Mucosa of rectum (tissue), 2 donors: ENCODE data around the gene TGM6.

Experiments used
- H3K27ac ChIP-seq, 2 donors: one replicate each; pipeline ENCODE4 v1.7.0; 2013; ENCODE audit warnings: inconsistent platforms in 2 of 2, low read depth in 2 of 2, low read length in 2 of 2
- H3K27me3 ChIP-seq, 2 donors: one replicate each; pipeline ENCODE4 v1.7.0; 2013; ENCODE audit warnings: low read length in 2 of 2; ENCODE audit not compliant: control insufficient read depth in 2 of 2, insufficient read depth in 2 of 2
- H3K36me3 ChIP-seq, 2 donors: one replicate each; pipeline ENCODE4 v1.7.0; 2013; ENCODE audit warnings: low read length in 2 of 2; ENCODE audit not compliant: control insufficient read depth in 2 of 2, insufficient read depth in 2 of 2
- H3K4me1 ChIP-seq, 2 donors: one replicate each; pipeline ENCODE4 v1.7.0; 2013; ENCODE audit warnings: low read length in 2 of 2, mild to moderate bottlenecking in 1 of 2; ENCODE audit not compliant: control insufficient read depth in 2 of 2, insufficient read depth in 2 of 2
- H3K4me3 ChIP-seq, 2 donors: one replicate each; pipeline ENCODE4 v1.7.0; 2013; ENCODE audit warnings: low read length in 2 of 2
- H3K9ac ChIP-seq, 2 donors: one replicate each; pipeline ENCODE4 v1.7.0; 2013; ENCODE audit warnings: low read length in 2 of 2, low read depth in 1 of 2, mild to moderate bottlenecking in 1 of 2
- H3K9me3 ChIP-seq, 2 donors: one replicate each; pipeline ENCODE4 v1.7.0; 2013; ENCODE audit warnings: low read length in 2 of 2; ENCODE audit not compliant: control insufficient read depth in 2 of 2
- donor health status: healthy.
- donor health status: Normal muscosa, but diverticular disease.

The TGM6 gene

GRCh38 chr20:2363187-2363586 lies 17.5 kb upstream of the TGM6 start:
- peaks cover 0 to 3% of the 10 kb centered on the region in 2 donors for H3K27me3 ChIP-seq
- no peak overlapping the region for H3K9ac ChIP-seq
- no peaks in the 10 kb centered on the region for H3K4me1 ChIP-seq
- H3K27ac ChIP-seq, result no peak overlapping the region
- H3K4me3 ChIP-seq, result no peak overlapping the region
- no peaks in the 10 kb centered on the region for H3K36me3 ChIP-seq
- no peaks in the 10 kb centered on the region for H3K9me3 ChIP-seq

- Histone ChIP-seq H3K9ac (no peak overlapping the region), H3K36me3 (no peaks in the 10 kb centered on the region), H3K27me3 (peaks cover 0 to 3% of the 10 kb centered on the region in 2 donors), H3K4me1 (no peaks in the 10 kb centered on the region), H3K27ac (no peak overlapping the region), H3K4me3 (no peak overlapping the region), H3K9me3 (no peaks in the 10 kb centered on the region)
These were observed 17.1 kb upstream of the TGM6 start for GRCh38 chr20:2363587-2363986.

GRCh38 chr20:2364044-2364443 lies 16.7 kb upstream of the TGM6 start:
- no peaks in the 10 kb centered on the region for H3K4me1 ChIP-seq
- no peak overlapping the region for H3K9ac ChIP-seq
- no peak overlapping the region for H3K27ac ChIP-seq
- no peaks in the 10 kb centered on the region for H3K9me3 ChIP-seq
- no peak overlapping the region for H3K4me3 ChIP-seq
- H3K27me3 ChIP-seq, result peaks cover 0 to 3% of the 10 kb centered on the region in 2 donors
- H3K36me3 ChIP-seq, result no peaks in the 10 kb centered on the region

DNA sequence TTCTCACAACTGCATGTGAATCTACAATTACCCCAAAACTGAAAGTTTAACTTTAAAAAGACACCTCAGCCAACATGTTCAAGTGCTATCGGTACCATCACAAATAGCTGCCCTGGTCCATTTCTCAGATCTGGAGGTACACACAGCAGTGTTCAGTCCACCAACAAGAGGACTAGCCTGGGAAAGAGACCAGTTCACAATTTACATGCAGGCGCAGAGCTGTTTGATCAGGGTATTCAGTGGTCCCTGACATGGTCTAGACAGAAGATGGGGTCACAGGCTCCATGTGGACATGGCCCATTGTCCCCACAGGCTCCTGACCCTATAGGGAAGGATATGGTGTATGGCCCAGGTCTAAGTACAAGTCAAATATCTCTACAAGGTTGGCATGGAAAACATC lies 15.6 kb upstream of the TGM6 start:
- Histone ChIP-seq H3K9me3 (no peaks in the 10 kb centered on the region), H3K4me3 (no peak overlapping the region), H3K27me3 (peaks cover 0 to 3% of the 10 kb centered on the region in 2 donors), H3K36me3 (no peaks in the 10 kb centered on the region), H3K27ac (no peak overlapping the region), H3K9ac (no peak overlapping the region), H3K4me1 (no peaks in the 10 kb centered on the region)

- Histone ChIP-seq H3K4me3 (no peak overlapping the region), H3K9me3 (no peaks in the 10 kb centered on the region), H3K27ac (no peak overlapping the region), H3K36me3 (no peaks in the 10 kb centered on the region), H3K27me3 (peaks cover 0 to 3% of the 10 kb centered on the region in 2 donors), H3K9ac (no peak overlapping the region), H3K4me1 (no peaks in the 10 kb centered on the region)
These were observed 15.0 kb upstream of the TGM6 start for GRCh38 chr20:2365666-2366065.

DNA sequence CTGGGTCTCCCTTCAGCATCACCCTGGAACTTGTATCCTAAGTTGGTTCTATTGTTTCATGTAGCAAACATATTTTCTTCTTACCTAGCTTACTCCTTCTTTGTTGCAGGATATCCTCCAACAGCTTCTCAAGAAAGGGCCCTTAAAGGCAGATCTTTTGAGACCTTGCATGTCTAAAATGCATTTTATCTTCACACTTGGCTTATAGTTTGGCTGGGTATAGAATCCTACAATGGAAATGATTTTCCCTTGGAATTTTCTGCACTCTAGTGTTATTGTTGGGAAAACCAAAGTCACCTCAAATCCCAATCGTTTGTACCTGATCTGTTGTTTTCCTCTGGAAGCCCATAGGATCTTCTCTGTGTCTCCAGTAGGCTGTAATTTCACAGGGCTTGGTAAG lies 12.1 kb upstream of the TGM6 start:
- Histone ChIP-seq H3K36me3 (no peaks in the 10 kb centered on the region), H3K9ac (no peak overlapping the region), H3K27ac (no peak overlapping the region), H3K9me3 (no peaks in the 10 kb centered on the region), H3K4me3 (no peak overlapping the region), H3K4me1 (no peaks in the 10 kb centered on the region), H3K27me3 (peaks cover 0 to 5% of the 10 kb centered on the region in 2 donors)

GRCh38 chr20:2373098-2373497 lies 7.6 kb upstream of the TGM6 start:
- no peaks in the 10 kb centered on the region for H3K36me3 ChIP-seq
- H3K27me3 ChIP-seq, result peaks cover 0 to 2% of the 10 kb centered on the region in 2 donors
- no peaks in the 10 kb centered on the region for H3K4me1 ChIP-seq
- H3K9me3 ChIP-seq, result no peaks in the 10 kb centered on the region
- no peak overlapping the region for H3K4me3 ChIP-seq
- H3K27ac ChIP-seq, result no peak overlapping the region
- no peak overlapping the region for H3K9ac ChIP-seq

DNA sequence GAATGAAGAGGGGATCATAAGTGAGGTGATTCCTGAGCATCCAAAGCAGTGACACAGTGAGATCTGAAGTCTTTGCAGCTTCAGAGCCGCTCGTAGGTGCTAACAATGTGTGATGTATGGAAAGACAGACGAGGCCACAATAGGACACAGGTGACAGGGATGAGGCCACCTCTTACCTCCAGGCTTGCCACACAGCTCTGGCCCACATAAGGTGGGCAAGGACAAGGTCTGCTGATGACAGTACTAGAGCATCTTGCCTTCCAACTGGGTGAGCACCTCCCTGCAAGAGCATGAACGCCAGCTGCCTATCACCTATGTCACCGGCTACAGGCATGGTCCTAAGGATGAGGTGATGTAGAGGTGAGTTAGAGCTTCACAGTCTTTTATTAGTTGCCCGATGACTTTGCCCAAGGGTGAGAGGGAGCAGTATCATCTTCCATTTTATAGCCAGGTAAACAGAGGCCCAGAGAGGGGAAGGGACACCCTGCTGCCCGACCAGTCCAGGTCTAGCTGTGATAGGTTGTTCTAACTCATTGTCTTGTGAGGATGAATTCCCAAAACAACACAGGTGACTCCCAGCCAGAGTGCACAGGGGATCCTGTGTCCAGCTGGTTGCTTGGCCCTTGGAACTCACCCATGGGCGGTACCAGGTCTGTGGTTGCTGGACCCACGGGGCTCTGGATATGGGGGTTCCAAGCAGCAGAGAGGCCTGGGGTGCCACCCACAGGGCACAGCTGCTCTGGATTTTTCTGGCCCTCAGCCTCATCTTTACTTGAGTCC lies 6.2 kb upstream of the TGM6 start:
- H3K27me3 ChIP-seq, result peaks cover 0 to 2% of the 10 kb centered on the region in 2 donors
- no peak overlapping the region for H3K9ac ChIP-seq
- no peaks in the 10 kb centered on the region for H3K9me3 ChIP-seq
- H3K4me1 ChIP-seq, result no peaks in the 10 kb centered on the region
- no peak overlapping the region for H3K4me3 ChIP-seq
- H3K27ac ChIP-seq, result no peak overlapping the region
- H3K36me3 ChIP-seq, result no peaks in the 10 kb centered on the region

DNA sequence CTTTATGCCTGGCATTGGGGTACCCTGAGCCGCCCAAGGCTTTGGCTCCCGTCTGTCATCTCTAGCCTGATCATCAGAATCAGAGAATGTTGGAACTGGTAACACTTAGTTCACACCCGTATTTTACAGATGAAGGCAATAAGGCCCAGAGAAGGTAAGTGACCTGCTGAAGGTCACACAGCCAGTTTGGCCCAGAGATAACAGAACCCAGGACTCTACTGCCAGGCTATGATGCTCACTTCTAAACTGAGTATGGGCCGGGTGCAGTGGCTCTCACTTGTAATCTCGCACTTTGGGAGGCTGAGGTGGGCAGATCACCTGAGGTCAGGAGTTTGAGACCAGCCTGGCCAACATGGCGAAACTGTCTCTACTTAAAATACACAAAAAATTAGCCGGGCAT lies 1.8 kb upstream of the TGM6 start:
- no peaks in the 10 kb centered on the region for H3K4me1 ChIP-seq

GRCh38 chr20:2379511-2380229 lies 1.0 kb upstream of the TGM6 start:
- Histone ChIP-seq H3K27me3 (no peaks in the 10 kb centered on the region), H3K9me3 (no peaks in the 10 kb centered on the region), H3K36me3 (no peaks in the 10 kb centered on the region), H3K4me1 (no peaks in the 10 kb centered on the region), H3K4me3 (no peak overlapping the region), H3K9ac (no peak overlapping the region), H3K27ac (no peak overlapping the region)

More for the DNA sequence above, 1.8 kb upstream of the TGM6 start:
- Histone ChIP-seq H3K27me3 (no peaks in the 10 kb centered on the region), H3K27ac (no peak overlapping the region), H3K36me3 (no peaks in the 10 kb centered on the region), H3K9ac (no peak overlapping the region), H3K4me3 (no peak overlapping the region), H3K9me3 (no peaks in the 10 kb centered on the region)
